ENCODE results near the gene DEPDC7.
A peak's percentile ranks its signal among the peaks of the same experiment; 100 is the strongest.

DEPDC7 gene

GRCh38 chr11:33040862-33041453 lies 25.3 kb downstream of the DEPDC7 start (continued):
- TF ChIP-seq ZNF654 (tag by site-specific recombination; IDR thresholded peaks at IDR 0.05; ENCODE audit: low read depth) (no peak), KLF8 (tag by site-specific recombination; IDR thresholded peaks at IDR 0.05) (no peak), SCRT1 (tag by site-specific recombination; IDR thresholded peaks at IDR 0.05; ENCODE audit: borderline replicate concordance) (no peak), ZEB2 (tag by site-specific recombination; IDR thresholded peaks at IDR 0.05) (0 out of 2 replicates have a peak, but pooled peaks have one; percentile 24), ZNF623 (tag by site-specific recombination; IDR thresholded peaks at IDR 0.05) (no peak), ZNF16 (tag by site-specific recombination; IDR thresholded peaks at IDR 0.05; ENCODE audit: low read depth) (no peak), GLIS1 (tag by site-specific recombination; IDR thresholded peaks at IDR 0.05) (peak; percentile 28; the same call in 1 of the 2 replicates), ZNF394 (tag by site-specific recombination; IDR thresholded peaks at IDR 0.05; ENCODE audit: borderline replicate concordance) (no peak), ZBTB48 (tag by site-specific recombination; IDR thresholded peaks at IDR 0.05) (no peak), ZNF544 (tag by site-specific recombination; IDR thresholded peaks at IDR 0.05) (no peak), ZSCAN5A (tag by site-specific recombination; IDR thresholded peaks at IDR 0.05) (no peak), ZNF692 (tag by site-specific recombination; IDR thresholded peaks at IDR 0.05) (no peak), ZNF23 (tag by site-specific recombination; IDR thresholded peaks at IDR 0.05; ENCODE audit: borderline replicate concordance) (no peak), ZFP37 (tag by site-specific recombination; IDR thresholded peaks at IDR 0.05) (no peak), ZBTB21 (tag by site-specific recombination; IDR thresholded peaks at IDR 0.05) (no peak), HOXA7 (CRISPR knock-in tag; IDR thresholded peaks at IDR 0.05; ENCODE audit: borderline replicate concordance) (no peak), ZNF350 (tag by site-specific recombination; IDR thresholded peaks at IDR 0.05) (no peak), ZBTB6 (tag by site-specific recombination; IDR thresholded peaks at IDR 0.05) (no peak), ZNF530 (tag by site-specific recombination; IDR thresholded peaks at IDR 0.05; ENCODE audit: low read depth) (no peak), KLF7 (tag by site-specific recombination; IDR thresholded peaks at IDR 0.05; ENCODE audit: borderline replicate concordance) (no peak), REST (tag by site-specific recombination; IDR thresholded peaks at IDR 0.05) (no peak)
